GM21390 (cell line): ENCODE measurements around the gene PRRC2B.

Source experiments
- ATAC-seq: cut with Tn5 transposase; IDR thresholded peaks from one replicate; pipeline ENCODE4 v1.9.1; 2021; ENCODE audit not compliant: unreplicated experiment

Gene PRRC2B

DNA sequence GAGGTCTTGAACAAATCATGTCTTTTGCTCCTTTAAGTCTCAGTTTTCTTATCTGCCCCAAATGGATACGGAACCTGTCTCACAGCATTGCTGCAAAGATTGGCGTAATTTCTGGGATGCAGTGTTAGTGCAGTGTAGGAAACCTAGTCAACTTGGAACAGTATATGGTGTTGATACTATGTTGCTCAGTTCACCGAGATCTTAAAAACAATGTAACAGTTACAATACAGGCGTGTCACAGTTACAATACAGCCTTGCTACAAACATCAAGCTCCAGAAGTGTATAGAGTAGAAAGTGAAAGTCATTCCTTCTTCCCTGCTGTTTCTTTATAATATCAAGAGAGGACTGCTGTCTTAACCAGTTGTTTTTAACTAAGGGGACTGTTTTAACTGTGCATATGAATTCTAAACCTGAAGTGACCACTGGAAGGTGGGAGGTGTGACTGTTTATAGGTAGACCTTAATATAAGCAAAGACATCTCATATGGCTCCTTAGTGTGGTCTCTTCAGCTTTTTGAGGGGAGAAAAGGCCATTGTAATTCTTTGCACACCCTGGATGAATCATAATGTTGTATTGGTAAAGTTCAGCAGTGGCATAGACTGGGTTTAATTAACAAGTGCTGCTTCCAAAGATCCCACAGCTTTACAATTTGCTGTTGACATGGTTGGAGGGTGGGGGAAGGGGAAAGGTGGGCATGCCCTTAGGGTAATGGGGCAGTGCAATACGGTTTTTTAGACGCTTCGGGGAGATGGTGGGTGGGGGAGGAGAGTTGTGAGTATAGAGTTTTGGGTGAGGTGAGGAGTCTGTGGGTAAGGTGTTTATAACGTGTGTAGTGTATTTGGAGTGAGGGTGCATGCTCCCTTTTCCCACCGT lies 12.9 kb downstream of the PRRC2B start:
- ATAC-seq, result no peak

DNA sequence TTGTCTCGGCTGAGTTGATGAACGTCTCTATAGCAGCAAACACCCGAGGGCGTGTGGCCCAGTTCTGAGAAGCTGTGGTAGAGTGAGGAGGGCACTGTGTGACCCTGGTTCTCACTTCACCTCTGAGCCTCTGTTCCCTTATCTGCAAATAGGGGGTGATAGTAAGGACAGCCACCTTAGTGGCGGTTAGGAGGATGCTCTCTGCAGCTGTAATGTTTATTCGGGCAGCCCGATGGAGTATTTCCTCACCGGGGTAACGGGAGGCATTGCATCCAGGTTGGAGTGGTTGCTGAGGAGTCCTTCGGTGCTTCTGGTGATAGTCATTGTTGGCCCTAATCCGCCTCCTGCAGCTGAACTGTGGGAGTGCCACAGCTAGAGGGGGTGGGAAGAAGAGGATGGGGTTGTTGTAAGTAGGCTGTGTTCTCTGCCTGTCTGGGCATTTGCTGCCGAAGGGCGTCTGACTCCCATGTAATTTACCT lies 13.9 kb downstream of the PRRC2B start:
- ATAC-seq, result no peak

DNA sequence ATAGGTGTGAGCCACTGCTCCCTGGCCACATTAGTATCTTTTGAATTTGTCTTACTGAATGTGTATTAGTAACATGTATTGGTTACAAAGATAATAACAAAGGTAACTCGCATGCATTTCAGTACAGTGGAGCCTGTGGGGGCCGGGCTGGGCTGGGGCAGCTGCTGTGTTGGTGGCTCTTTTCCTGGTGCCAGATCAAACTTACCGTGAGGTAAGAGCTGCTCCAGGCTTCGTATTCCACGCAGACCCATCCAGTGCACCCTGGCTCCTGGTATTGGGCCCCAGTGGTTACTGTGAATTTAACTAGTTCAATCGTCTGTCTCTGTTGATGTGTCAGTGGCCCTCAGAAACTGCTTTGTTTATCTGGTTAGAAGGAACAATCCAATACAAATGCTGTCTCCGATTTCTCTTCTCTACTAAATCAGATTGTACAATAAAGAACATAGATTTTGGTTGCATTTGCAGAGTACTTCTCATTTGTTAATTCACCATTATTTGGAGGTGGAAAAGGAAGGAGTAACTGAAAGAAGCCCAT lies 15.6 kb downstream of the PRRC2B start:
- no peak for ATAC-seq

DNA sequence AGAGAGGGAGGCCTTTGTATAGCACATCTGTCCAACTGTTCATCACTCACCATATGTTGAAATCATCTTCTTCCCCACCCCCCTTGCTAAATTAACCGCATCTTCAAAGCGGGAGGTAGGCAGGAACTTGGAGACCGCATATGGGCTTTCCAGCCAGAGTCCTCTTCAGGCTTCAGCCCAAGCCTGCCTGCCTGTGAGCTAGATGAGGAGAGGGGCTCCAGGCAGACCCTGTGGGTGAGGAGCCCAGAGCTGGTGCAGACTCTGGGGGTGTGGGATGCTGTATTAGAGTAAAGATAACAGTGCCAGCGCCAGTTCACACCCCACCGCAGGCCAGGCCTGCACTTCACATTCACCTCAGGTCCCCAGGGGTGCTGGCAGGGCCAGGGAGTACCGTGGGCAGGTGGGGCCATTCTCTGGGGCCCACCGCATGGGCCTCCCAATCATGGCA lies 16.2 kb downstream of the PRRC2B start:
- no peak for ATAC-seq

DNA sequence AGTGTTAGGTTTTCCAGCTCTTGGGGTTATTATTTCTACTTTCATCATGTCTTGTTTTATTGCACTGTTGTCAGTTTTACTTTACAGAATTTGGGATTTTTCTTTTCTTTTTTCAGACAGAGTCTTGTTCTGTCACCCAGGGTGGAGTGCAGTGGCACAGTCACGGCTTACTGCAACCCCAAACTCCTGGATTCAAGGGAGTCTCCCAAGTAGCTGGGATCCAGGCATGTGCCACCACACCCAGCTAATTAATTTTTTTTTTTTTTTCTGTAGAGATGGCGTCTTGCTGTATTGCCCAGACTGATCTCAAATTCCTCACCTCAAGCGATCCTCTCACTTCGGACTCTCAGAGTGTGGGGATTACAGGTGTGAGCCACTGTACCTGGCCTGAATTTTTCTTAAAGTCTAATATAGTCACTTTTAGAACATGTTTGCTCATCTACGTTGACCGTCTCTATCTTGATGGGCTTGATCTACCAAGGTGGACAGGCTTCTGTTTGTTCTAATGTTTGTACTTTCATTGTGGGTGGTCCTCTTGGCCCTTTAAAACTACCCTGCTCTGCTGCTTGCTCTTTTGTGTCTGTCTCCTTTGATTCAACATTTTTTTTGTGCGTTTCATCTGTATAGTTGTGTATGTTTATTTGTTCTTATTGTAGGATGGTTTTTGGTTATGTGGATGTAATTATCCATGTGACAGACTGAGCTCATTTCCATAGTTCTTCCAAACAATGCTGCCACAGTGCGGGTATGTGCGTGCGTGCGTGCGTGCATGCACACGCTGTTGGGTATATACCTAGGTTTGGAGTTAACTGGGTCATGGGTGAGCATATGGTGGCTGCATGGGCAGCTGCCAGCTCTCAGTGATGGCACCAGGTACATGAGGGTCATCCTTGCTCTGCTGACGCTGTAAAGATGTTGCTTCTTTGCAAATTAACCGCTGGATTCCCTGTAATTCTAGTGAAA lies 18.1 kb downstream of the PRRC2B start:
- ATAC-seq, result no peak

DNA sequence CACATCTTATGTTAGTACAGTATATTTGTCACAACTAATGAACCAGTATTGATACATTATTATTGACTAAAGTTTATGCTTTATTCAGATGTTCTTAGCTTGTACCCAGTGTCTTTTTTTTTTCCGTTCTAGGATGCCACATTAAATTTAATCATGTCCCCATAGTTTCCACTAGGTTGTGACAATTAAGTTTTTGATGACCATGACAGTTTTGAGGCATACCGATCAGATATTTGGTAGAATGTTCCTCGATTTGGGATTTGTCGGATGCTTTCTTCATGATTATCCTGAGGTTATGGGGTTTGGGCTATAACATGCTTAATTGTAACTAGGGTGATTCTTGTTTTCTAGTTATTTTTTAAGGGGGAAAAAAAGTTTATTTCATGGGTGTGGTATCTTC lies 22.6 kb downstream of the PRRC2B start:
- ATAC-seq, result no peak

DNA sequence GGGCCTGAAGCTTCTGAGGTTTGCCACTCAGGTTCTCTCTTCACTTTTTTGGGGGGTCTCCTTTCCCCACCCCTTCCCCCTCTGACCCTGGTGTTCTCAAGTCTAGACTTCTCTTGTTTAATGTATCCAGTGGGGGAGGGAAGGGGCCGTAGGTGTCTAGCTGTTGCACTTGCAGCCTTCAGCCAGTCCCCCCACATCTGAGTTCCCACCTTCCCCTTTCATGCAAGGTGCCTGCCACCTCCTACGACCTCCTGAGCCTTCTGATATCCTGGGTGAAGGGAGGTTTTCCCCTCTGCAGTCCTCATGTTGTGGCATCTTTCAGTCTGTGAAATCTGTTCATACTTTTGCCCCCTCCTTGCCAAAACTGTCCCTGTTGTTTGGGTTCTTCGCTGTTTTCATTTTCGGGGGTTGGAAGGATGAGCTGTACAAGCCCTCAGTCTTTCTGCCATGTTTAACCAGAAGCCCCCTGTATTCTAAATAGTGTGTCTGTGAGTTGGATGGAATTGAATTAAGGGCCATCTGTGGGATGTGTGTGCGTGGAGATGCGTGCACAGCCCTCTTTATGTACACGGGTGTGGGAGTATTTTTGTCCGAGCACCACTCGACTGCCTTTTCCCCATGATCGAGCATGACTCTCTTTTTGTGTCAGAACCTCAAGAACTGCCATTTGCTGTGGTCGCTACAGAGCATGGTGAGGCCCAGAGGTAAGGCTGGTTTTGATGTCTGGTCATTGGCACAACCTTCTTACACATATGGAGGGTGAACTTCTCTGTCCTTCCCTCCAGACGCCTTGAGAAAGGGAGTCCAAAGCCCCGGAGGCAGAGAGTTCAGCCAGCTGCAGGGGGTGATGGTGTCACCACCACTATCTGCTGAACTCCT lies 23.6 kb downstream of the PRRC2B start:
- no peak for ATAC-seq

DNA sequence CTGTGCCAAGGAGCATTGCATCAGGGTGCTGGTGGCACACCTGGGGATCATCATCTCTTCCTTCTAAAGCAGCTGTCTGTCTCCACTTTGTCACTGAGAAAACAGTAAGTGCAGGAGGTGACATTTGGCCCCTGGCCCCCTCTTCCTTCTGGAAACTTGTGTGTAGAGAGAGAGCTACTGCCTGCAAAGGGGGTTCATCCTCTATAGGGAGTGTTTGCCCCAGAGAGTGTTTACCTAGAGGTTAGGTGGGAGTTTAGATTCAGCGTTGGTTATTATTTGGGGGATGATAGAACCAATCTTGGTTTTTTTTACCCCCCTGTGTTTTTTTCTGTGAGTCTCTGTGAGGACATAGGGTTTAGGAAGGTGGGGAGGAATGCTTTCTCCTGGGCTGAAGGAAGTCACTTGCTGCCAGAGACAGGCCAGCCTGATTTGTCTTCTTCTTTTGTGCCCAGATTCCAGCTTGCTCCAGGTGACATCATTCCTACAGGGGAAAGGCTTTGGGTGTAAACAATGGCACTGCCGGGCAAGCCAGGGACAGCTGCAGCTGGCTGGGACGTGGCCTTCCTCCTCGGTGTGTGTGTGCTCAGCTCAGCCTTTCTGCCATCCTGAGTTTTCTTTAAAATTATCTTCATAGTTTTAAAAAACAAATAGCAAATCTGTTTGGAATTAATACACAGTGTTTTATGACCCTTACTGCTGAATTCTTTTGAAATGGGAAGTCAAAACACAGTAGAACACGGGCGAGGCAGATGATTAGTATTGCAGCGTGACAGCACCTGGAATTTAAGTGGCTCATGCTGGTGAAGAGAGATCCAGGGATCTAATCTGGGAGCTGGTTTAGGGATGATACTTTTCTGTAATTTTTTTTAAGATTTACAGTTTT lies 24.5 kb downstream of the PRRC2B start:
- no peak for ATAC-seq

DNA sequence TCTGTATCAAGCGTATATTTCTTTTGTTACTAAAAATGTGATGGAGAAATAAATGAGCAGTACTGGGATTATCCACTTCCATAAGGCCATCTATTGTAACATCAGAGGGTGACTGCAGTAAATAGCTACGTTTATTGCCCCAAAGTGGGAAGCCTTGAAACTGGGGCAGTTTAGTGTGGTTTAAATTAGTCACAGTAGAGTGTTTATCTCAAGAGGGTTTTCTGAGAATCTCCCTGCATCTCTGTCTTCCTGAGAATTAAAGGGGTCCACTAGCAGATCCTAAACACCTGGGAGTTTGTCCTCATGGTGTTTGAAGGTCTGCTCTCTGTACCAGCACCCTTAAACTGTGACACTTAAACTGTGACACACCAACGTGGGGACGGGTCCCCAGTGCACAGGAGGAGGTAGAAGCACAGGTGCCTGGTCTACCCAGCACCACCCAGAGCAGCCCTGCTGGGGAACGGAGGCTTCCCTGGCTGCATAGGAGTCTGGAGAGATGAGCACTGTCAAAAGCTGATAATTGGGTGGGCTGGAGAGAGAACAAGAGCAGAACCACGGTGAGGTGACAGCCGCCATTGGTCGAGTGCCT lies 25.2 kb downstream of the PRRC2B start:
- ATAC-seq, result no peak

DNA sequence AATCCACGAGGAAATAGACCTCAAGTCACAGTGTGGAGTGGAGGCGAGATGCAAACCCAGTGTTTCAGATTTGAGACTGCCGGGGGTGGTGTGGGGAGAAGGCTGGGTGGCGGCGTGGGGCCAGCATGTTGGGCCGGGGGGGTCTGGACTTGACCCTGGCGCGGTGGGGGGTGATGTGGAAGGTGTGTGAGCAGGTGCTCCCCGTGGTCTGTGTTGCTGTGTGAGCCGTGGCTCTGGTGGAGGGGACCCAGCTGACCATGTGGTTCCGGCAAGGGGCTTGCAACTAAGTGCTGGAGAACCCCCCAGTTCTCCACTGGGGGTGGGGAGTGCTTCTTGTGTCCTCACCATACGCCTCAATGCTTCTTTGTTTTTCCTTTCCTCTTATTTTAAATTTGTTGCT lies 25.8 kb downstream of the PRRC2B start:
- ATAC-seq, result no peak

DNA sequence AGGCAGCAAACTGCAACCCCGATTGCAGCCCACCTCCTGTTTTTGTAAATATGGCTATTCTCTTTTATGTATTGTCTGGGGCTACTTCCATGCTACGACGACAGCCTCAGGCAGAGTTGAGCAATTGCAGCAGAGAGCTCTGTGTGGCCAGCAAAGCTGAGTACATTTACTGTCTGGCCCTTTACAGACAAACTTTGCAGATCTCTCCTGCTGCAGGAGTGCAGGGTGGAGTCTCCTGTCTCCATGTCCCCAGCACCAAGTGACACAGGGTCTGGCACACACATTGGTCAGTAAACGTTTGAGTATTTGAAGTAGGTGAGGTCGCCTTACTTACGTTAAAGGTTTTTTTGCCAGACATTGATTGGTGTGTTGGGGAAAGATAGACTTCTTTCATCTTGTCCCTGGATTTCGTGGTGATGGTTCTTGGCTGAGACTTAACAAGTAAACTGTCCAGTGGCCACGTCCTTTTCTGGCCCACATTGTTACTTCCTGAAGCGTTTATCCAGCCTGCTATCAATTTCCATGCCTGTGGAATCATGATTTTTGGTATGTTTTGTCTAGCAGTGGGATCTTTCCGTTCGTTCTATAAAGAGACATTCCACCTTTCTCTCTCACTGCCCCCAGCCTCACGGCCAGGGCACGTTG lies 27.2 kb downstream of the PRRC2B start:
- ATAC-seq, result no peak

DNA sequence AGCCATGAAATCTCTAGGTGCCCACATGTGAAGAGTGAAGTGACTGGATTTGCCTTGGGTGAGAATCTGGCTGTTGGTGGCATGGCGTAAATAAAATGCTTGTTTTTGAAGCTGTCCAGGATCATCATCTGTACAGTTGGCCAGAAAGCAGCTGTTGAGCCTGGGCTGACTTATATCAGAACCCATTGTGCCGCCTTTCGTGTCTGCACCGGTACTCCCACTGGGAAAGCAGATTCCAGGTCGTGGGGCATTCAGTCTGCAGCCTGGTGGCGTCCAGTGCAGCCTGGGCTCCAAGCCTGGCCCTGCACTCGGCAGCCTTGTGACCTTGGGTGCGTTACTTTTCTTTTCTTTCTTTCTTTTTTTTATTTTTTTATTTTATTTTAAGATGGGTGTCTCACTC lies 27.8 kb downstream of the PRRC2B start:
- no peak for ATAC-seq

DNA sequence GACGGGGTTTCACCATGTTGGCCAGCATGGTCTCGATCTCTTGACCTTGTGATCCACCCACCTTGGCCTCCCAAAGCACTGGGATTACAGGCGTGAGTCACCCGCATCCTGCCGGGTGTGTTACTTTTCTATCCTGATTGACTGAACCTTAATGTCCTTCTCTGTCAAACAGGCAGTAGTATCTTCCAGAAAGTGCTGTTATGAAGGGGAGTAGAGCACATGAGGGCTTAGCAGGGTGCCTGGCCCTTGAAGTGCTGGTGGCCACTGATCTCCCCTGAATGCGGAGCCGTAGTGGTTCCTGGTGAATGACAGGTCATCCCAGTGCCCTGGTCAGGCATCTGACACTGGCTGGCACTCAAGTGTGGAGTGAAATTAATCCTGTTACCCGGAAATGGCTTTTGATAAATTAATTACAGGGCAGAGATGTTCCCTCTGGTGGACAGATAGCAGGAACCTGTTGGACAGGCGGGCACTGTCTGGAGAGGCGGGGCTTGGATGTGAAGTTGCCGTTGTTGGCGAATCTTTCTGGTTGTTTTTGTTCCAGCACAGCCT lies 28.4 kb downstream of the PRRC2B start:
- no peak for ATAC-seq

DNA sequence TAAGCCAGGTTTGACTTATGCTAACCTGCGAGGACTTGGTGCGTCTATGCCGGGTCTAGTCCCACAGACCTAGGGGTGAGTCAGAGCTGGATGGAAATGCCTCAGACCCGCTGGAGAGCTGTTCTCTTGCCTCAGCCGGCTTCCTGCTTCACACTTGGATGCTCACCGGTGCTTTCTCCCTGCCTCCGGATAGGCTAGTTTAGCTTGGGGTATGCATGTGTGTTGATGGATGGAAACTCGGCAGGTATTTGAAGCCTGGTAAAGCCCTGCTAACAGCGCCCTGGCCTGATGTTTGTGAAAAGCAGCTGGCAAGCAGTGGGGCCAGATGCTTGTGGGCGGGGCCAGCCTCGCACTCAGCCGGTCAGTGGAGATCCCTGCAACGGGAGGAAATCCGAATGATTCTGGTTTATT lies 29.3 kb downstream of the PRRC2B start:
- ATAC-seq, result no peak

DNA sequence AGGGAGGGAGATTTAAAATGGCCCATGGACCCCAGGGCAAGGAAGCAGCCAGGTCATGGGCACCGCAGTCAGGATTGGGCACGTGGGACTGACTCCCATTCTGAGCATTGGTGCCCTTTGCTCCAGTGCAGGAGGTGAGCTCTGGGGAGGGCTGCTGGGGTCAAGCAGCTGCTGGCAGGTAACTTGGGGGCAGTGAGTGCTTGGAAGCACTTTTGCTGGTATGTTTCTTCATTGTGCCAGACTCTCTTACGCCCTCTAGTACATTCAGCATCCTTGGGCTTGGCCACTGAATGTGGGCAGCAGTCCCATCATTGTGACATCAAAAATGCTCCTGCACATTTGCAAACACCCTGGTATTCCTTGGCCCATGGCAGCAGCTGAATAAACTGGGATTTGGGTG lies 32.7 kb downstream of the PRRC2B start:
- ATAC-seq, result no peak

DNA sequence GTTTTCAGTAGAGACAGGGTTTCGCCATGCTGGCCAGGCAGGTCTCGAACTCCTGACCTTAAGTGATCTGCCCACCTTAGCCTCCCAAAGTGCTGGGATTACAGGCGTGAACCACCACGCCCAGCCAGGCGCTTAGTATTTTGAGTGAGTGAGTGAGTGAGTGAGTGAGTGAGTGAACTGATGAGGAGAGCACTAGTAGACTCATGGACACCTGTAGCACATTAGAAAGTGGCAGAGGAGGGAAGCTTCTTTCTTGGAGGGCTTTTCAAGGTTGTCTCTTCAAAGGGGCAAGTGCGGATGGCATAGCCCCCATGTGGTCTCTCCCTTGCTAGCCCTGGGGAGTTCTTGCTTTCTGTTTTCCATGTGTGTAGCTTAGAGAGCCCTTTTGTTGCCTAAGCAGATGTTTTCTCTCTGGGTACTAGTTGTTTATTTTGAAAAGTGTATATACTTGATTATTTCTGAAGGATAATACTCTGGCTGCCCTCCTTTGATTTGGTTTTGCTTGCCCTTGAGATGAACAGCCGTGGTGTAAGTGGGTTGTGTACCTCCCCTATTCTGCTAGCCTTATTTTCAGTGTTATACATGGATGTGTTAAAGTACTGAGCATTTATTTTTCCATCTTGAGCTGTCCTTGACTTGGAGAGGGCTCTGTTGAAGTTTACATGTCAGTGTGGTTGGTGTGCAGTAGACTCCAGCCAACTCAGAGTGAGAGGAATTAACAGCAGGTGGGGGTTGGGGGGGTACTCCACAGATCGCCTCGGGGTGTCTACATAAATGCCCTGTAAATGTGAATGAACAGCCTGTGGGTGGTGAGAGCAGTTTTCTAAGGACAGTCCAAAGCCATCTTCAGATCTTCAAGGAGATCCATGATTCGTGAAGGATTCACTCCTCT lies 35.5 kb downstream of the PRRC2B start:
- ATAC-seq, result no peak

DNA sequence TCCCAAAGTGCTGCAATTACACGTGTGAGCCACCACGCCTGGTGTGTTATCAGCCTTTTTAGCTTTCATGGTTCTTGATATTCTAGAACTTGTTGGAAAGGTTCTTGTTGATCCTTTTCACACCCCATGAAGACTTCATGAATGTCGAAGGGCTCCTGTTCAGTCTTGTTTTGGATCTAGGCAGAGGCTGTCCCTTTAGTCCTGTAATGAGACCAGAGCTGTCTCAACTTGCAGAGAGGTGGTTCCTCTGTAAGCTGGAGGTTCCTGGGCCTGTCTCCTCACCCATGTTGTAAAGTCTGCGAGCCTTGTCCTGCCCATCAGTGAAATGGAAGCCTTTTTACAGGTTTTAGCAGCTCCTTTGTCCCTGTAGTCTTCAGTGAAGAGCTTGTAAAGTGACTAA lies 38.2 kb downstream of the PRRC2B start:
- no peak for ATAC-seq
